WTC11 (cell line): ENCODE results near the gene LMAN2.

ENCODE experiments used
- ATF1 ChIP-seq: sonication (generic); formaldehyde crosslinking; IDR thresholded peaks from 2 replicates; pipeline ENCODE4 v1.8.1; 2023; ENCODE audit warnings: mild to moderate bottlenecking, moderate library complexity, missing genetic modification reagents
- CREM ChIP-seq: sonication (generic); formaldehyde crosslinking; IDR thresholded peaks from 2 replicates; pipeline ENCODE4 v1.8.1; 2022; ENCODE audit warnings: mild to moderate bottlenecking, missing genetic modification reagents, moderate library complexity
- EMX1 ChIP-seq: fragments of 250-450 bp; sonication (Bioruptor Pico); IDR thresholded peaks from 2 replicates; pipeline ENCODE4 v1.8.0; 2021; ENCODE audit warnings: mild to moderate bottlenecking
- FOXJ3 ChIP-seq: sonication (generic); formaldehyde crosslinking; IDR thresholded peaks from 2 replicates; pipeline ENCODE4 v1.9.0; 2021; ENCODE audit warnings: missing genetic modification reagents, mild to moderate bottlenecking, borderline replicate concordance
- MYBL2 ChIP-seq: sonication (generic); formaldehyde crosslinking; IDR thresholded peaks from 2 replicates; pipeline ENCODE4 v1.8.1; 2023; ENCODE audit warnings: mild to moderate bottlenecking, moderate library complexity, missing genetic modification reagents
- SOX15 ChIP-seq: fragments of 250-450 bp; sonication (Bioruptor Pico); IDR thresholded peaks from 2 replicates; pipeline ENCODE4 v1.9.0; 2021; ENCODE audit warnings: mild to moderate bottlenecking
- TEAD1 ChIP-seq: sonication (generic); formaldehyde crosslinking; IDR thresholded peaks from 2 replicates; pipeline ENCODE4 v1.8.0; 2022; ENCODE audit warnings: mild to moderate bottlenecking, missing genetic modification reagents
- TEAD4 ChIP-seq: sonication (generic); formaldehyde crosslinking; IDR thresholded peaks from 2 replicates; pipeline ENCODE4 v1.8.0; 2022; ENCODE audit warnings: mild to moderate bottlenecking, missing genetic modification reagents
- TF ChIP-seq, protein P1 (sequence below): fragments of 200-600 bp; IDR thresholded peaks from 2 replicates; pipeline ENCODE4 v1.8.0; 2022; ENCODE audit warnings: antibody characterized with exemption
- TF ChIP-seq, protein P2 (sequence below): sonication (generic); formaldehyde crosslinking; IDR thresholded peaks from 2 replicates; pipeline ENCODE4 v1.8.1; 2023; ENCODE audit warnings: mild to moderate bottlenecking, missing genetic modification reagents

DNA sequence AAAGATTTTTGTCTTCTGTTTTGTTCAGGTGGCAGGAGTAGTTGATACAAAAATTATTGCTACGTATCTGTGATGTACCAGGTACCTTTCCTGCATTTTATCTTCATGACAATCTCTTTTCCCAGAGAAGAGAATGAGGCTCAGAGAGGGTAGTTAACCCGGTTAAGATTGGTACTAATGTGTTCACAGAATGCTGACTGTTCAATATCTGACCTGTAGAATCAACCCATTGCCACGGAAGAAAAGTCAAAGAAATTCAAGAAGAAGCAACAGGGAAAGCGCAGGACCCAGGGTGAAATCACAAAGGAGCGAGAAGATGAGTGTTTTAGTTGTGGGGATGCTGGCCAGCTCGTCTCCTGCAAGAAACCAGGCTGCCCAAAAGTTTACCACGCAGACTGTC, 59.7 kb downstream of the LMAN2 start:
- no peak for TF ChIP-seq CREM
- TF ChIP-seq ATF1 (CRISPR knock-in tag) = no peak
- TF ChIP-seq, protein P1, sequence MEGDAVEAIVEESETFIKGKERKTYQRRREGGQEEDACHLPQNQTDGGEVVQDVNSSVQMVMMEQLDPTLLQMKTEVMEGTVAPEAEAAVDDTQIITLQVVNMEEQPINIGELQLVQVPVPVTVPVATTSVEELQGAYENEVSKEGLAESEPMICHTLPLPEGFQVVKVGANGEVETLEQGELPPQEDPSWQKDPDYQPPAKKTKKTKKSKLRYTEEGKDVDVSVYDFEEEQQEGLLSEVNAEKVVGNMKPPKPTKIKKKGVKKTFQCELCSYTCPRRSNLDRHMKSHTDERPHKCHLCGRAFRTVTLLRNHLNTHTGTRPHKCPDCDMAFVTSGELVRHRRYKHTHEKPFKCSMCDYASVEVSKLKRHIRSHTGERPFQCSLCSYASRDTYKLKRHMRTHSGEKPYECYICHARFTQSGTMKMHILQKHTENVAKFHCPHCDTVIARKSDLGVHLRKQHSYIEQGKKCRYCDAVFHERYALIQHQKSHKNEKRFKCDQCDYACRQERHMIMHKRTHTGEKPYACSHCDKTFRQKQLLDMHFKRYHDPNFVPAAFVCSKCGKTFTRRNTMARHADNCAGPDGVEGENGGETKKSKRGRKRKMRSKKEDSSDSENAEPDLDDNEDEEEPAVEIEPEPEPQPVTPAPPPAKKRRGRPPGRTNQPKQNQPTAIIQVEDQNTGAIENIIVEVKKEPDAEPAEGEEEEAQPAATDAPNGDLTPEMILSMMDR = no peak
- no peak for TF ChIP-seq EMX1 (CRISPR knock-in tag)
- no peak for TF ChIP-seq TEAD1 (CRISPR knock-in tag)
- TF ChIP-seq TEAD4 (CRISPR knock-in tag) = no peak
- no peak for TF ChIP-seq FOXJ3 (CRISPR knock-in tag)
- TF ChIP-seq MYBL2 (CRISPR knock-in tag) = no peak
- TF ChIP-seq, protein P2, sequence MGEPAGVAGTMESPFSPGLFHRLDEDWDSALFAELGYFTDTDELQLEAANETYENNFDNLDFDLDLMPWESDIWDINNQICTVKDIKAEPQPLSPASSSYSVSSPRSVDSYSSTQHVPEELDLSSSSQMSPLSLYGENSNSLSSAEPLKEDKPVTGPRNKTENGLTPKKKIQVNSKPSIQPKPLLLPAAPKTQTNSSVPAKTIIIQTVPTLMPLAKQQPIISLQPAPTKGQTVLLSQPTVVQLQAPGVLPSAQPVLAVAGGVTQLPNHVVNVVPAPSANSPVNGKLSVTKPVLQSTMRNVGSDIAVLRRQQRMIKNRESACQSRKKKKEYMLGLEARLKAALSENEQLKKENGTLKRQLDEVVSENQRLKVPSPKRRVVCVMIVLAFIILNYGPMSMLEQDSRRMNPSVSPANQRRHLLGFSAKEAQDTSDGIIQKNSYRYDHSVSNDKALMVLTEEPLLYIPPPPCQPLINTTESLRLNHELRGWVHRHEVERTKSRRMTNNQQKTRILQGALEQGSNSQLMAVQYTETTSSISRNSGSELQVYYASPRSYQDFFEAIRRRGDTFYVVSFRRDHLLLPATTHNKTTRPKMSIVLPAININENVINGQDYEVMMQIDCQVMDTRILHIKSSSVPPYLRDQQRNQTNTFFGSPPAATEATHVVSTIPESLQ (CRISPR knock-in tag) = no peak
- no peak for TF ChIP-seq SOX15 (CRISPR knock-in tag)
